ENCODE measurements around the gene LRP5.

Gene LRP5

GRCh38 chr11:68373189-68373814, 60.9 kb downstream of the LRP5 start:
- DNase-seq = no peak

- DNase-seq = no peak
These were observed 61.6 kb downstream of the LRP5 start for GRCh38 chr11:68373815-68374501.

- DNase-seq = no peak
These were observed 62.1 kb downstream of the LRP5 start for GRCh38 chr11:68374531-68374930.

GRCh38 chr11:68375337-68375736, 62.9 kb downstream of the LRP5 start:
- DNase-seq = no peak

- DNase-seq = no peak
These were observed 63.4 kb downstream of the LRP5 start for GRCh38 chr11:68375766-68376165.

- DNase-seq = no peak
These were observed 65.0 kb downstream of the LRP5 start for GRCh38 chr11:68377389-68377795.

GRCh38 chr11:68379206-68379605, 66.8 kb downstream of the LRP5 start:
- no peak for DNase-seq

- no peak for DNase-seq
These were observed 68.6 kb downstream of the LRP5 start for GRCh38 chr11:68380786-68381622.

GRCh38 chr11:68381716-68382115, 69.3 kb downstream of the LRP5 start:
- no peak for DNase-seq

GRCh38 chr11:68382358-68382998, 70.1 kb downstream of the LRP5 start:
- no peak for DNase-seq

- DNase-seq = peak; percentile 20
These were observed 71.6 kb downstream of the LRP5 start for GRCh38 chr11:68383976-68384501.

- DNase-seq = no peak
These were observed 72.2 kb downstream of the LRP5 start for GRCh38 chr11:68384530-68385081.

- DNase-seq = no peak
These were observed 72.7 kb downstream of the LRP5 start for GRCh38 chr11:68385128-68385527.

GRCh38 chr11:68386331-68386978, 74.1 kb downstream of the LRP5 start:
- no peak for DNase-seq

- DNase-seq = no peak
These were observed 75.4 kb downstream of the LRP5 start for GRCh38 chr11:68387840-68388239.

- no peak for DNase-seq
These were observed 76.3 kb downstream of the LRP5 start for GRCh38 chr11:68388595-68389198.

GRCh38 chr11:68390315-68390714, 77.9 kb downstream of the LRP5 start:
- DNase-seq = no peak

GRCh38 chr11:68392822-68393221, 80.4 kb downstream of the LRP5 start:
- no peak for DNase-seq

GRCh38 chr11:68396516-68396915, 84.1 kb downstream of the LRP5 start:
- DNase-seq = no peak

GRCh38 chr11:68397256-68397655, 84.9 kb downstream of the LRP5 start:
- DNase-seq = no peak

- no peak for DNase-seq
These were observed 86.8 kb downstream of the LRP5 start for GRCh38 chr11:68398995-68399851.
